HEK293T (cell line): ENCODE measurements around the gene MAP2K4.

ENCODE experiments used
- ARNT ChIP-seq: fragments of 450-650 bp; IDR thresholded peaks from 2 replicates; pipeline ENCODE4 v1.6.1; 2017; ENCODE audit warnings: mild to moderate bottlenecking
- FOXA1 ChIP-seq: fragments of 450-650 bp; IDR thresholded peaks from 2 replicates; pipeline ENCODE4 v1.6.1; 2016; ENCODE audit warnings: mild to moderate bottlenecking
- FOXM1 ChIP-seq: fragments of 450-650 bp; IDR thresholded peaks from 2 replicates; pipeline ENCODE4 v1.6.1; 2017; ENCODE audit warnings: mild to moderate bottlenecking, borderline replicate concordance
- LEF1 ChIP-seq: fragments of 450-650 bp; IDR thresholded peaks from 2 replicates; pipeline ENCODE4 v1.6.1; 2017; ENCODE audit warnings: mild to moderate bottlenecking, borderline replicate concordance
- SP1 ChIP-seq: fragments of 450-650 bp; IDR thresholded peaks from 2 replicates; pipeline ENCODE4 v1.6.1; 2017
- TF ChIP-seq, protein P1 (sequence below): fragments of 450-650 bp; IDR thresholded peaks from 2 replicates; pipeline ENCODE4 v1.6.1; 2016

DNA sequence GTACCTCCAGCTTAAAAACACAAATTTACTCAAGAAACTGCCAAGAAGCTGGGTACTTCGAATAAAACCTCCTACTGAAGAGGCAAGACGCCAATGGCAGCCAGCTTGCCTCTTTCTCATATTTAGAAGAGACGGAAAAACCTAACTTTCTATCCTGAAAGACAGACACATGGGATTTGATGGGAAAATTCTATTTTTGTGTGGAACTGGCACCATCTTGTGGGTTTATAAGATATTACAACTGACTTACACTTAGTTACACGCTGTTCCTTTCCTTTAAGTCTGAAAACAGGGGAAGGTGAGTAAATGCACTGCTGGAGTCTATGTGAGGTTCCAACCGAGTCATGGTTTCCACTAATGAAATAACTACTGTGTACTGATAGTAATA is 33.7 kb upstream of the MAP2K4 start:
- TF ChIP-seq, protein P1, sequence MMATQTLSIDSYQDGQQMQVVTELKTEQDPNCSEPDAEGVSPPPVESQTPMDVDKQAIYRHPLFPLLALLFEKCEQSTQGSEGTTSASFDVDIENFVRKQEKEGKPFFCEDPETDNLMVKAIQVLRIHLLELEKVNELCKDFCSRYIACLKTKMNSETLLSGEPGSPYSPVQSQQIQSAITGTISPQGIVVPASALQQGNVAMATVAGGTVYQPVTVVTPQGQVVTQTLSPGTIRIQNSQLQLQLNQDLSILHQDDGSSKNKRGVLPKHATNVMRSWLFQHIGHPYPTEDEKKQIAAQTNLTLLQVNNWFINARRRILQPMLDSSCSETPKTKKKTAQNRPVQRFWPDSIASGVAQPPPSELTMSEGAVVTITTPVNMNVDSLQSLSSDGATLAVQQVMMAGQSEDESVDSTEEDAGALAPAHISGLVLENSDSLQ: no peak
- TF ChIP-seq FOXA1 (no peak), ARNT (no peak), SP1 (no peak), FOXM1 (no peak), LEF1 (no peak)
